ACC112 (cell line): ENCODE measurements around the gene PEAK3.

ENCODE experiments used
- H2AFZ ChIP-seq: fragments of 200-600 bp; sonication (generic); one replicate; pipeline ENCODE4 v1.6.0; 2017; ENCODE audit warnings: antibody characterized with exemption, low read length; ENCODE audit not compliant: unreplicated experiment
- H3K27ac ChIP-seq: fragments of 200-600 bp; sonication (generic); 2 replicates; pipeline ENCODE4 v1.5.1; 2014; ENCODE audit warnings: low read depth, mild to moderate bottlenecking, antibody characterized with exemption, low read length, moderate library complexity
- H3K27me3 ChIP-seq: fragments of 200-600 bp; sonication (generic); 2 replicates; pipeline ENCODE4 v1.6.1; 2014; ENCODE audit warnings: mild to moderate bottlenecking, antibody characterized with exemption, low read length, moderate library complexity, mixed read lengths; ENCODE audit not compliant: insufficient read depth
- H3K36me3 ChIP-seq: fragments of 200-600 bp; sonication (generic); 2 replicates; pipeline ENCODE4 v1.6.1; 2016; ENCODE audit warnings: mild to moderate bottlenecking, antibody characterized with exemption, low read length, moderate library complexity, mixed read lengths; ENCODE audit not compliant: insufficient read depth
- H3K4me1 ChIP-seq: fragments of 200-600 bp; sonication (generic); one replicate; pipeline ENCODE4 v1.6.1; 2016; ENCODE audit warnings: low read length, mixed read lengths; ENCODE audit not compliant: insufficient read depth, unreplicated experiment, control insufficient read depth
- H3K4me3 ChIP-seq: fragments of 200-600 bp; sonication (generic); 2 replicates; pipeline ENCODE4 v1.5.1; 2014; ENCODE audit warnings: mild to moderate bottlenecking, low read depth, low read length
- H3K79me2 ChIP-seq: fragments of 200-600 bp; sonication (generic); one replicate; pipeline ENCODE4 v1.6.0; 2016; ENCODE audit warnings: low read length; ENCODE audit not compliant: control insufficient read depth, unreplicated experiment, insufficient read depth

The PEAK3 gene

DNA sequence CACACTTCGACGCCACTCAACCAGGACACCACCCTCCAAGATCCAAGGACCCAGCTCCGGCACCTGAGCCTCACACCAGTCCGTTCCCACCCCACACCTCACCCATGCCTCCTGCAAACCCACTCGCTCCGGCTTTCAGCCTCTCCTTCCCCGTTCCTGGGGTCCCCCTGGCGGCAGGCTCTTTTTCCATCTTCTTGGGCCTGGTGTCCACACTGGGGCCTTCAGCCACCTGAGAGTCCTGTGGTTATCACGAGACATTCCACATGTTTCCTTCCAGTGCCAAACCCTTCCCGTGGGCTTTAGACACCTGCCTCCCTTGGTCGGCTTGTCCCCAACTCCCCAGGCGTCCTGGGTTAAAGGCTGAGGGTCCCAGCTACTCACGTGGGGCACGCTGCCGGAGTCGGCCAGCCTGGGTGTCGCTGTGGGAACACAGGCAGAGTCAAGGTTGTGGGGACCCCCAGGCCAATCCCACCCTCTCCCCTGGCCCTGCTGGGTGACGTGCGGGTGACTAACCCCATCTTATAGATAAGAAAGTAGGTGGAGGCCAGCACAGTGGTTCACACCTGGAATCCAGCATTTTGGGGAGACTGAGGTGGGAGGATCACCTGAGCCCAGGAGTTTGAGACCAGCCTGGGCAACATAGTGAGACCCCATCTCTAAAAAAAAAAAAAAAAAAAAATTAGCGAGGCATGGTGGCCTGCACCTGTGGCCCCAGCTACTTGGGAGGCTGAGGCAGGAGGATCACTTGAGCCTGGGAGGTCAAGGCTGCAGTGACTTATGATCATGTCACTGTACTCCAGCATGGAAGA is 27.7 kb downstream of the PEAK3 start:
- Histone ChIP-seq H2AFZ (no peak overlapping the region), H3K27ac (no peak overlapping the region), H3K27me3 (no peaks in the 10 kb centered on the region), H3K36me3 (no peaks in the 10 kb centered on the region), H3K4me3 (no peak overlapping the region), H3K79me2 (no peaks in the 10 kb centered on the region), H3K4me1 (no peaks in the 10 kb centered on the region)

DNA sequence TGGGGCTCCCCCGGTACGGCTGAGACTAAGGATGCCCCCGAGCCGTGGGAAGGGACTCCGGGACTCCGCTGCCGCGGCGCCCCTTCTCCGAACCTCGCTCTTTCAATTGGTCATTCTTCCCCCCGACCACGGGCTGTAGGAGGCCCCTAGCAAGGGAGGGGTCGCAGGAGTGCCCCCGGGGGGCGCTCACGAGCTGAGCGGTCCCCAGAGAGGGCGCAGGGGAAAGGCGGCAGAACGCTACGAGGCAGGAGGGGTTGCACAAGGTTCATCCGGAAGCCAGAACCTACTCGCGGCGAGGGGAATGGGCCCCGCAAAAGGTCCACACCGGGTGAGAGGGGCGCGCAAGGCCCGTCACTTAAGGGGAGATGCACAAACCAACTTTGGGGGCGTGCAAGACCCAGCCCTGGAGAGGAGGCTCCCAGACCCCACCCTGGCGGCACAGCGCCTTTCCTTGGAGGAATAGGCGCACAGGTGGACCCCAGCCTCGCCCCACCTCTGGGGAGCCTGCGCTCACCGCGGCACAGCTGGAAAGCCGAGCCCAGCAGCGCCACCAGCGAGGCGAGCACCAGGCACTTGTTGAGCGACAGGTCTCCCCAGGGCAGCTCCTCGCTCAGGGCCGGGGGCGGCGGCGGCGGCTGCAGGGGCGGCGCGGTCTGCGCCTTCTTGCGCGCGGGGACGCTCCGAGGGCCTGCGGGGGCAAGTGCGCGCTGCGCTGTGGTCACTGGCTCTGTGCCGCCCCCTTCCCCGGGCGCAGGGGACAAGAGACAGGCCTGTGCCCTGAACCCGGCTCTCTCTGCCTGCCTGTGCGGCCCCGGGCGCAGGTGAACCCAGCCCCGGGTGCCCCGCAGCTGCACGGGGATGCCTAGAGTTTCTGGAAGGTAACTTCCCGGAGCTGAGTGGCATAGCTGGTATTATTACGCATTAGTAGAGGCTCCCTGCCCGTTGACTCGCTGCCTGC is 28.6 kb downstream of the PEAK3 start:
- no peak overlapping the region for H2AFZ ChIP-seq
- H3K27me3 ChIP-seq = no peaks in the 10 kb centered on the region
- H3K4me3 ChIP-seq = no peak overlapping the region
- H3K36me3 ChIP-seq = no peaks in the 10 kb centered on the region
- no peaks in the 10 kb centered on the region for H3K79me2 ChIP-seq
- H3K27ac ChIP-seq = no peak overlapping the region
- H3K4me1 ChIP-seq = no peaks in the 10 kb centered on the region

DNA sequence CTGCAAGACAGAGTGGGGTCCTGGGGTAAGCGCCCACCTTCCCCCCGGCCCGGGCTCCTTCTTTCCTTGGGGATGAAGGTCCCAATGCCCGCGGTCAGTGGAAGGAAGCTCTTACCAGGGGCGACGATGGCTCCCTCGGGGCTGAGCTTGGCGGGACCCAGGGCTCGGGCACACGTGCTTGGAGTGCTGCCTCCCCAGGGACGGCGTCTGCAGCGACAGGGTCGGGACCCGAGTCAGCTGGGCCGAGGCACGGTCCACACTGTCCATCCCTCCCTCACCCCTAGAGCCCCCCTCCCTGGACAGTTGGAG is 29.2 kb downstream of the PEAK3 start:
- H3K4me3 ChIP-seq = no peak overlapping the region
- H2AFZ ChIP-seq = no peak overlapping the region
- H3K27me3 ChIP-seq = no peaks in the 10 kb centered on the region
- no peaks in the 10 kb centered on the region for H3K4me1 ChIP-seq
- no peaks in the 10 kb centered on the region for H3K79me2 ChIP-seq
- no peak overlapping the region for H3K27ac ChIP-seq
- no peaks in the 10 kb centered on the region for H3K36me3 ChIP-seq

DNA sequence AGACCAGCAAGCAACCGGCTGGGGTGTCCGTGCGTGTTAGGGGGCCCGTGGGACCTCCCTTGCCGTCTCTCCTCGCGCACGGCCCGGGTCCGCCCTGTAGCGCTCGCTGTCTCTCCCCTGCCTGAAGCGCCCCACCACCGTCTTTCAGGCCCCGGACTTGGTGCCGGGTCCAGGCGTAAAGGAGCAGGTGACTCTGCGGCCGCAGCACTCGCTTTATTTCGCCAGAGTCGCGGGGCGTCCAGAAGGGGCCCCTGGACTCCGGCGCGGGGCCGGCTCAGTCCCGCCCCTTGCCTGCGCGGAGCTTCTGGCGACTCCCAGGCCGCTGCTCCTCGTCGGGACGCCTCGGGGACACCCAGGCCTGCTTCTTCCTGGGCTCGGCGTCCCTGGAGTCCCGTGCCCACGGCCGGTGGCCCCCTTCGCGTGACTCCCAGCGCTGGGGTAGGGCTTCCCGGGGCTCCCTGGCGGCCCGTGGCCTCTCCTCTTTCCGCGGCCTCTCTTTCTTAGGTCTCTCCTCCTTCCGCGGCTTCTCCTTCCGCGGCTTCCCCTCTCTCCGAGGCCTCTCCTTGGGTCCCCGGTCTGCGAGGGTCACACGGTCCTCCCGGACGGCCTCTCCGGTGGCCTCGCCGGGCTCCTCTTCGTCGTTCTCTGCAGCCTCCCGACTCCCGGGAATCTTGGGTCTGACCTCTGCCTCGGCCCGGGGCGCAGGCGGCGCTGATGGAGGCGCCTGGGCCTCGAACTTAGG is 29.7 kb downstream of the PEAK3 start:
- H3K27ac ChIP-seq = no peak overlapping the region
- peaks cover 2% of the 10 kb centered on the region for H3K4me1 ChIP-seq
- H3K36me3 ChIP-seq = 0 out of 2 replicates have a peak, but pooled peaks cover 2% of the 10 kb centered on the region
- H2AFZ ChIP-seq = no peak overlapping the region
- H3K4me3 ChIP-seq = no peak overlapping the region
- H3K27me3 ChIP-seq = no peaks in the 10 kb centered on the region
- no peaks in the 10 kb centered on the region for H3K79me2 ChIP-seq

DNA sequence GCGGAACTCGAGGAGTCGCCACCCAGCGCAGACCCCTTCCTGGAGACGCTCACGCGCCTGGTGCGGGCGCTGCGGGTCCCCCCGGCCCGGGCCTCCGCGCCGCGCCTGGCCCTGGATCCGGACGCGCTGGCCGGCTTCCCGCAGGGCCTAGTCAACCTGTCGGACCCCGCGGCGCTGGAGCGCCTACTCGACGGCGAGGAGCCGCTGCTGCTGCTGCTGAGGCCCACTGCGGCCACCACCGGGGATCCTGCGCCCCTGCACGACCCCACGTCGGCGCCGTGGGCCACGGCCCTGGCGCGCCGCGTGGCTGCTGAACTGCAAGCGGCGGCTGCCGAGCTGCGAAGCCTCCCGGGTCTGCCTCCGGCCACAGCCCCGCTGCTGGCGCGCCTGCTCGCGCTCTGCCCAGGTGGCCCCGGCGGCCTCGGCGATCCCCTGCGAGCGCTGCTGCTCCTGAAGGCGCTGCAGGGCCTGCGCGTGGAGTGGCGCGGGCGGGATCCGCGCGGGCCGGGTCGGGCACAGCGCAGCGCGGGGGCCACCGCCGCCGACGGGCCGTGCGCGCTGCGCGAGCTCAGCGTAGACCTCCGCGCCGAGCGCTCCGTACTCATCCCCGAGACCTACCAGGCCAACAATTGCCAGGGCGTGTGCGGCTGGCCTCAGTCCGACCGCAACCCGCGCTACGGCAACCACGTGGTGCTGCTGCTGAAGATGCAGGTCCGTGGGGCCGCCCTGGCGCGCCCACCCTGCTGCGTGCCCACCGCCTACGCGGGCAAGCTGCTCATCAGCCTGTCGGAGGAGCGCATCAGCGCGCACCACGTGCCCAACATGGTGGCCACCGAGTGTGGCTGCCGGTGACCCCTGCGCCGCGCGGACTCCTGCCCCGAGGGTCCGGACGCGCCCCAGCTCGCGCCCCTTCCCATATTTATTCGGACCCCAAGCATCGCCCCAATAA is 30.6 kb downstream of the PEAK3 start:
- H3K79me2 ChIP-seq = no peaks in the 10 kb centered on the region
- no peak overlapping the region for H3K4me3 ChIP-seq
- no peak overlapping the region for H3K27ac ChIP-seq
- no peaks in the 10 kb centered on the region for H3K27me3 ChIP-seq
- no peak overlapping the region for H2AFZ ChIP-seq
- H3K4me1 ChIP-seq = peaks cover 8% of the 10 kb centered on the region
- 0 out of 2 replicates have a peak, but pooled peaks cover 2% of the 10 kb centered on the region for H3K36me3 ChIP-seq

DNA sequence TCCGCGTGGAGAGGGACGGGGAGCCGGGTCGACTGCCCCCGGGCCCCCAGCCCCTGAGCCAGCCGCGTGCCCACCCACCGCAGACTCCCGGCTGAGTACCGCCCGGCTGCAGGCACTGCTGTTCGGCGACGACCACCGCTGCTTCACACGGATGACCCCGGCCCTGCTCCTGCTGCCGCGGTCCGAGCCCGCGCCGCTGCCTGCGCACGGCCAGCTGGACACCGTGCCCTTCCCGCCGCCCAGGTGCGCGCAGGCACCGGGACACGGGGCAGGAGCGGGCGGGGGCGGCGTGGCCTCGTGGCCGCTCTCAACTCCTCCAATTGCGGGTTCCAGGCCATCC is 31.2 kb downstream of the PEAK3 start:
- no peak overlapping the region for H3K27ac ChIP-seq
- H3K79me2 ChIP-seq = peaks cover 3% of the 10 kb centered on the region
- no peak overlapping the region for H2AFZ ChIP-seq
- no peak overlapping the region for H3K4me3 ChIP-seq
- H3K27me3 ChIP-seq = no peaks in the 10 kb centered on the region
- 0 out of 2 replicates have a peak, but pooled peaks cover 2% of the 10 kb centered on the region for H3K36me3 ChIP-seq
- H3K4me1 ChIP-seq = peaks cover 8% of the 10 kb centered on the region

DNA sequence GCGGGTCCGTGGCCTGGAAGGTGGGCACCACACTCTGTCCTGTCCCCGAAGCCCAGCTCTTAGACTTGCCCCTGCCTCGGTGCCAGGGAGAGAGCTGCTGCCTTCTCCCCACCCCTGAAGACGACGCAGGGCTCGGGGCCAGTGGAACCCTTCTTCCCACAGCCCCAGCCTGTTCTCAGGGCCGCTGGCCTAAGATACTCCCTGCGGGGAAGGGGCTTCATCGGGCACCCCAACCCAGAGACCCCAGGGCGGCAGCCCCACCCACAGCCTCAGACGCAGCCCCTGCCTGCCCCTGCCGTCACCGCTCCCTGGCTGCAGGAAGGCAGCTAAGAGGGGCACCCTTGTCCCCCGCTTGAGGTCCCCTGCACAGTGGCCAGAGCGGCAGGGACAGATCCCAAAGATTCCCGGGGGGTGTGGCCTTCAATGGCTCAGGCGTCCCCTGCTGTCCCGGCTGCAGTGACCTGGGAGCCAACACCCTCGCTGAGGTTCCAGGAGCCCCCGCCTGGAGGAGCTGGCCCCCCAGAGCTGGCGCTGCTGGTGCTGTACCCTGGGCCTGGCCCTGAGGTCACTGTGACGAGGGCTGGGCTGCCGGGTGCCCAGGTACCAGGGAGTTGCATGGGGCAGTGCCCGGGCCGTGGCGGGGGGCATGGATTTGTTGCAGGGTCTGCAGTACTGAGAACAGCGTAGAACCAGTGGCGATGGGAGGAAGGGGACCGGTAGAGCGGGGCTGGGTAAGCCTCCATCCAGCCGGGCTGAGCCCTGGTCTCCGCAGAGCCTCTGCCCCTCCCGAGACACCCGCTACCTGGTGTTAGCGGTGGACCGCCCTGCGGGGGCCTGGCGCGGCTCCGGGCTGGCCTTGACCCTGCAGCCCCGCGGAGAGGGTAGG is 31.9 kb downstream of the PEAK3 start:
- H3K4me3 ChIP-seq = no peak overlapping the region
- no peak overlapping the region for H3K27ac ChIP-seq
- 0 out of 2 replicates have a peak, but pooled peaks cover 2% of the 10 kb centered on the region for H3K36me3 ChIP-seq
- H3K79me2 ChIP-seq = peaks cover 3% of the 10 kb centered on the region
- H3K4me1 ChIP-seq = peaks cover 8% of the 10 kb centered on the region
- H2AFZ ChIP-seq = no peak overlapping the region
- no peaks in the 10 kb centered on the region for H3K27me3 ChIP-seq

DNA sequence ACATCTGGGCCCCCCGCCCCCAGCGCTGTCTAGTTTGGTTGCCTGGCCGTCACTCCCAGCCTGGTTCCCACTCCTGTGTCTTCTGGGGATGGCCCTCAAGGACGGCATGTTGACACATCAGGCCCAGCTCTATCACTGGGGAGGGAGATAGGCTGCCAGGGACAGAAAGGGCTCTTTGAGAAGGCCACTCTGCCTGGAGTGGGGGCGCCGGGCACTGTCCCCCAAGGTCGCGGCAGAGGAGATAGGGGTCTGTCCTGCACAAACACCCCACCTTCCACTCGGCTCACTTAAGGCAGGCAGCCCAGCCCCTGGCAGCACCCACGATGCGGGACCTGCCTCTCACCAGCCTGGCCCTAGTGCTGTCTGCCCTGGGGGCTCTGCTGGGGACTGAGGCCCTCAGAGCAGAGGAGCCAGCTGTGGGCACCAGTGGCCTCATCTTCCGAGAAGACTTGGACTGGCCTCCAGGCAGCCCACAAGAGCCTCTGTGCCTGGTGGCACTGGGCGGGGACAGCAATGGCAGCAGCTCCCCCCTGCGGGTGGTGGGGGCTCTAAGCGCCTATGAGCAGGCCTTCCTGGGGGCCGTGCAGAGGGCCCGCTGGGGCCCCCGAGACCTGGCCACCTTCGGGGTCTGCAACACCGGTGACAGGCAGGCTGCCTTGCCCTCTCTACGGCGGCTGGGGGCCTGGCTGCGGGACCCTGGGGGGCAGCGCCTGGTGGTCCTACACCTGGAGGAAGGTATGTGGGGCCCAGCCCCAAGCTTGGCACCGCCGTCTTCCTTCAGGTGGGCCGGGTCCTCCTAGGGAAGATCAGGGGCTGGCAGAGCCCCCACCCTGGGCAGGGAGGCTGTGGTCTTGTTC is 32.7 kb downstream of the PEAK3 start, which contains the start of gene AMH:
AMH (plus strand) TSS at position 314 of the 857 bp plus-strand sequence; CDS start at position 324, 10 bp downstream.
- Histone ChIP-seq H2AFZ (no peak within 1 kb of the TSS), H3K4me1 (peaks cover 8% of the 10 kb centered on the region), H3K27me3 (no peaks in the 10 kb centered on the region), H3K79me2 (peaks cover 3% of the 10 kb centered on the region), H3K4me3 (no peak within 1 kb of the TSS), H3K27ac (no peak within 1 kb of the TSS), H3K36me3 (0 out of 2 replicates have a peak, but pooled peaks cover 2% of the 10 kb centered on the region)
